Subcutaneous adipose tissue (tissue), 4 donors: ENCODE data around the gene WDR82. TPM values are rescaled to one million over a fixed set of nuclear protein-coding genes. Genes with fewer than 3 reads are reported as not detected.

Experiments
- CTCF ChIP-seq: fragments of 450-650 bp; IDR thresholded peaks from one replicate; pipeline ENCODE4 v1.5.1; 2016; ENCODE audit warnings: low read depth, mild to moderate bottlenecking, control low read depth, antibody characterized with exemption, moderate library complexity
- total RNA-seq, 4 donors: library from RNA; depleted of rRNA; stranded (reverse); fragments of >200 nt; gene quantifications; one replicate each; pipeline ENCODE4 v1.1.0, GENCODE V29; 2016

WDR82 gene
- total RNA-seq, 4 donors from 2014 or later, result 48.3 to 56.5 (median 51.6) TPM

GRCh38 chr3:52221141-52221562 is 57.3 kb downstream of the WDR82 start:
- TF ChIP-seq CTCF, result no peak

GRCh38 chr3:52220380-52221026 is 57.9 kb downstream of the WDR82 start:
- TF ChIP-seq CTCF, result no peak

GRCh38 chr3:52218937-52219650 is 59.4 kb downstream of the WDR82 start:
- TF ChIP-seq CTCF, result no peak

GRCh38 chr3:52218454-52218853 is 60.0 kb downstream of the WDR82 start:
- TF ChIP-seq CTCF, result no peak

GRCh38 chr3:52218026-52218425 is 60.4 kb downstream of the WDR82 start:
- TF ChIP-seq CTCF, result no peak

GRCh38 chr3:52217409-52217805 is 61.0 kb downstream of the WDR82 start:
- no peak for TF ChIP-seq CTCF

- no peak for TF ChIP-seq CTCF
Measured at GRCh38 chr3:52216585-52217408, 61.7 kb downstream of the WDR82 start.
